SHP77 (cell line): Measurements from ENCODE around the gene MVD.
A peak's percentile ranks its signal among the peaks of the same experiment; 100 is the strongest.

Experiments used
- DNase-seq, 2 experiments: peaks; one replicate each; lab custom pipeline; 2025; lab: John Stamatoyannopoulos, UW

MVD gene, protein sequence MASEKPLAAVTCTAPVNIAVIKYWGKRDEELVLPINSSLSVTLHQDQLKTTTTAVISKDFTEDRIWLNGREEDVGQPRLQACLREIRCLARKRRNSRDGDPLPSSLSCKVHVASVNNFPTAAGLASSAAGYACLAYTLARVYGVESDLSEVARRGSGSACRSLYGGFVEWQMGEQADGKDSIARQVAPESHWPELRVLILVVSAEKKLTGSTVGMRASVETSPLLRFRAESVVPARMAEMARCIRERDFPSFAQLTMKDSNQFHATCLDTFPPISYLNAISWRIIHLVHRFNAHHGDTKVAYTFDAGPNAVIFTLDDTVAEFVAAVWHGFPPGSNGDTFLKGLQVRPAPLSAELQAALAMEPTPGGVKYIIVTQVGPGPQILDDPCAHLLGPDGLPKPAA

GRCh38 chr16:88662843-88663606, at the start of gene MVD:
TSS of gene MVD (minus strand) at chr16:88663091. CDS start at chr16:88663080, 11 bp downstream.
- peak; percentile 98 to 99 for DNase-seq

DNA sequence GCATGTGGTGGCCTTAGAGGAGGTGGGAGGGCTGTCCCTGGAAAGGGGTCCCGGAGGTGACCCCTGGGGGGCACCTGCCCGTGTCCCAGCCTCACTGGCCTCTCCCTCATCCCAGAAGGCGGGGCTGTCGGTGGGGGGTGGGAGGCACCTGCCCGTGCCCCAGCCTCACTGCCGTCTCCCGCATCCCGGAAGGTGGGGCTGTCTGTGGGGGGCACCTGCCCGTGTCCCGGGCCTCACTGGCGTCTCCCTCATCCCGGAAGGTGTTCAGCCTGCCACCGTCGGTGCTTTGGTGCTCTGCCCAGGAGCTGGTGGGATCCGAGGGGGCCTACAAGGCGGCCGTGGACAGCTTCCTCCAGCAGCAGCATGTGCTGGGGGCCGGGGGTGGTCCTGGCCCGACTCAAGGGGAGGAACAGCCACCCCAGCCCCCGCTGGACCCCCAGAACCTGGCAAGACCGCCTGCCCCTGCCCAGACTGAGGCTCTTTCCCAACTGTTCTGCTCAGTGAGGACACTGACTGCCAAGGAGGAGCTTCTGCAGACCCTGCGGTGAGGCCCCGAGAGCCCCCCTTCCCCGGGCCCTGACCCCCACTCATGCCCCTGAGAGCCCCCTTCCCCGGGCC, 49.6 kb upstream of the MVD start:
- no peak for DNase-seq

DNA sequence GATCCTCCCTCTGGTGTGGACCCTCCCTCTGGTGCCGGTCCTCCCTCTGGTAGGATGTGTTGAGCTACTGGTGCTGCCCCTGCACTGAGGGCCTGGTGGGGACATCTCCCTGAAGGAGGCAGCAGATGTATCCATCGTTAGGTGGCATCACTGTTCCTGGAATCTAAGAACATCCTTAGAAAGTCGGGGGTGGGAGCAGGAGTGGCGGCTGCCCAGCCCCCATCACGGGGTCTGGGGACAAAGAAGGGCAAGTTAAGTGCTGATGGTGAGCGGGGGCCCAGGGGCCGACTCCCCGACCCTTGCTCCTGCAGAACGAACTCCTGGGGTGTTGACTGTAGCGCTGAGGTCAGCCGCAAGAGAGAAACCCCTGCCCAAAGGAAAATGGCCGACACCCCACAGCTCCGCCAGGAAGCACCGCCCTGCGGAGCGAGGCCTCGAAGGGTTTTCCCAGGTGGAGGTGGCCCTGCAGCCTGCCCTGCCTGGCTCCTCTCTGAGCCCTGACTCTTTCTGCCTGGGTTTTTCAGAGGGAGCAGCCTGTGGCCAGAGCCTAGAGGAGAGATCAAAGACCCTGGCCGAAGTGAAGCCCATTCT, 49.0 kb upstream of the MVD start:
- no peak for DNase-seq

DNA sequence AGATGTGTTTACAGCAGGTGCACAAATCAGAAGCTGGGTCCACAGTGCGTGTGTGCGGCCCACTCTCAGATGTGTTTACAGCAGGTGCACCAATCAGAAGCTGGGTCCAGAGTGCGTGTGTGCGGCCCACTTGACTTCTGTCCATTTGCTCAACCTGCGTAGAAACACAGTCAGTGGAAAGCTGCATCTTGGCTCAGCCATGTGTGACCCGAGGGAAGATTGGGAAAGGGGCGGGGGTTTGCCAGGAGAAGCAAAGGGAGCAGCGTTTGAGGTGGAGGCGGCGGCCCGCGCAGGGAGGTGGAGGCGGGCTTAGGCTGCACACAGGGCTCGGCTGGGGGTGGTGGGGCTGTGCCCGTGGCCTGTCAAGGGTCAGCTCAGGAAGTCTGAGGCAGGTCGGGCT, 47.7 kb upstream of the MVD start:
- DNase-seq: no peak

DNA sequence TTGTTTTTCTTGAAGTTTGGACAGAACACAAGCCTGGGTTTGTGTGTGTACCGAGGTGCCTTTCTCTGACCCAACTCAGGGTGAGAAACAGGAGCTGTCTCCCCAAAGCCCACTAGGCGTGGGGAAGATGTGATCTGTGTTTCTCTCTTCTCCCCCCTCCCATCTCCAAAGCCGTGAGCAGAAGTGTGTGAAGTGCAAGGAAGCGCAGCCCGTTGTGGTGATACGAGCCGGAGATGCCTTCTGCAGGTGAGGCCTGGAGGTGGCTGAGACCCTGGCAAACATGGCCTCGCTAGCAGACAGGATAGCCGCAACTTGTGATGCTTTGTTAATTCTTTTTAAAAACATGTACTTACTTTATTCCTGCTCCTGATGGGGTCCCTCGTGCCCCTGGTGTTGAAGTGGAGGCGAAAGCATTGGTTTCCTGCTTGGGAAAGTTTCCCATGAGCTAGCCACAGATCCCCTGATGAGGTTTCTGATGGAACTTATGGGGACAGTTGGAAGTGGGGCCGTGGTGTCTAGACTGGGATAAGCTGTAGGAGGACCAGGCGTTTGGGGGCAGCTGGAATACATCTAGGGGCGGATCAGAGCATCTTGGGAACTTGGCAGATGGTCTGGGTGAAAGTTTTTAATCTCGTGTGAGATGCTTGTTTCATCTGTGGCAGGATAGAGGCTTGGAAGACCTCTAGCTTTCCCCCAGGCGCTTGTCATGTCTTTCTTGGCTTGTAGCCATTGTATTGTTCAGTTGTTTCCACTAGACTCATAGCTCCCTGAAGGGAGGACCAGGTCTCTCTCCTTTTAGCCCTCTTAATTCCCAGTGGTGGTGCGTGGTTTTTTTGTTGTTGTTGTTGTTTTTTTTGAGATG, 44.3 kb upstream of the MVD start:
- no peak for DNase-seq

DNA sequence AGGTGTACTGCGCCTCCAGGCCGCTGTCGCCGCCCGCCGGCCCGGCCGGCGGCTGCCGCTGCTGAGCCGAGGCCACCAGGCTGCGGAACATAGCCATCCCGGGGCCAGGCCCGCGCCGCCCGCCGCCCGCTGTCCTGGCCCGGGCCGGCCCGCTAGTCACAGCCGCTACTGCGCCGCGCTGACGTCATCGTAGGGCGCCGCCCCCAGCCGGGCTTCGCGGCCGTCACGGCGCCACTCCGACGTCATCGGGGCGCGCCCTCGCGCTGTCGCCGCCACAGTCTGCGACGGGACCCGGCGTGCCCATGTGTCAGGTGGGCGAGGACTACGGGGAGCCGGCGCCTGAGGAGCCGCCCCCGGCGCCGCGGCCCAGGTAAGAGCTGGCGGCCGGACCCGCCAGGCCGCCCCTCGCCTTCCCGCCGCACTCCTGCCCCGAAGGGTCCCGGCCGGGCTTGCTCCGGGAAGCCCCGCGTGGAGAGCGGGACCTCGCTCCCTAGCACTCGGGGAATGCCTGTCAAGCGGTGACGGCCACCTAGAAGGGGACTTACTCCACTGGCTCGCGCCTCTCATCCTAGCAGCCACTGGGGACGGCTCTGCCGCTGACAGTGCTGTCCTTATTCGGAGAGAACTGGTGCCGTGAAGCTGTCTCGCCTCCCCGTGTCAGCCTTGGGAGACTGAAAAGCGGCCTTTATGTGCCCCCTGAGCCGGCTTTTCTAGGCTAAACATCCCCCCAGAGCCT, 43.5 kb upstream of the MVD start, which contains the start of the genes CTU2 and RNF166:
CTU2 (plus strand) TSS at position 275 of the 736 bp plus-strand sequence; CDS start at position 303, 28 bp downstream.
RNF166 (minus strand) TSS at position 180 of the 736 bp plus-strand sequence; CDS start at position 97, 83 bp downstream.
- DNase-seq: peak; percentile 66 to 85

- peak in 1 of 2 experiments; percentile 18 for DNase-seq
These were observed 42.9 kb upstream of the MVD start for GRCh38 chr16:88705801-88706228.

- no peak for DNase-seq
These were observed 42.3 kb upstream of the MVD start for GRCh38 chr16:88705076-88705684.

DNA sequence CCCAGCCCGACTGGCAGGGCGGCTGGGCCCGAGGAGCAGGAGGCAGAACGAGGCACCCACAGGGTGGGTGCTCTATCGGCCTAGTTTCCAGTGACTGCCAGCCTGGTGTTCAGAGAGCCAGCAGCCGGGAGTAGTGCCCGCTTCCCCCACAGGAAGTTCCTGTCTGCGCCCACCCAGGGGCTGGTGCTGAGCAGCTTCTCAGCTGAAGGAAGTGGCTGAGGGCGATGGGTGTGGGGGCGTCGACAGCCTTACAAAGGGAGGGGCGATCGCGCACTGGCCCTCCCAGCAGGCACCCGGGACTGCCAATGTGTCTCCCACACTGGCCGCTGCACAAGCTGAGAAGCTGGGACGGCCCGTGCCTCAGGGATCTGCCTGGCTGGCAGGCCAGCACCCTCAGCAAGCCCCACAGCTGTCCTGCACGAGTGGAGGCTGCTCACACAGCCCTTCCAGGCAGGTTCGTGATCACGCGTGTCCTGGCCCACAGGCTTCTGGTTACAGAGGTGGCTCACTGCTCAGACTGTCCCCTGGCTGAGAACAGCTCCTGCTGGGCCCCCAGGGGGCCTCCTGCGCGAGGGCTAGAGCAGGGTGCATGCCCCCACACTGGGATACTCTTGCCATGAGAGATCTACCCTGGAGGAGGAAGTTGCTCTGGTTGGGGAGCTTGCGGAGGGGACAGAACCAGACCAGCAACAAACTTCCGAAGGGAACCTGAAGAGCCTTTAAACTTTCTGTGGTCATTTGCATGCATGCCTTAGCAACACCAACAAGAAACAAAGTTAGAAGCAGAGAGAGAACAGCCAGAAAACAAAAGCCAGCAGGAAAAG, 40.8 kb upstream of the MVD start:
- no peak for DNase-seq

- no peak for DNase-seq
These were observed 39.7 kb upstream of the MVD start for GRCh38 chr16:88702371-88703210.

GRCh38 chr16:88701581-88702370, 38.9 kb upstream of the MVD start:
- no peak for DNase-seq

- no peak for DNase-seq
These were observed 38.0 kb upstream of the MVD start for GRCh38 chr16:88700636-88701482.

GRCh38 chr16:88700322-88700635, 37.4 kb upstream of the MVD start:
- no peak for DNase-seq

- DNase-seq: no peak
These were observed 36.3 kb upstream of the MVD start for GRCh38 chr16:88699180-88699579.

DNA sequence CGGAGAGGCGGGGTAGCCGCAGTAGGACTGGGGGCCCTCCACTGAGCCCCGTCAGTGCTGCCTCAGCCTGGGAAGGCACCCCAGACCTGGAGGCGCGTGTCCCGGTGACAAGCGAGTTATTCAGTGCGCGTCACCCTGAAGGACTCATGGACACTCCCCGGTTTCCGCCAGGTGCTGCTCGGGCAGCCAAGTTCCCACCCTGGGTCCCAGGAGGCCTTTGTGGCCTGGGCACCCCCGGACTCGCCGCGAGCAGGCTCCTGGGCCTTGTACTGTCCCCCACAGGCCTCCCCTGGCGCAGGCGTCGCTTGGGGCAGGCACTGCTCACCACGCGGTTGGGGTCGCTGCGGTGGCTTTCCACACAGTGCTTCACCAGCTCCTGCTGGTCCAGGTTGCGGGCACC, 35.8 kb upstream of the MVD start:
- DNase-seq: no peak

DNA sequence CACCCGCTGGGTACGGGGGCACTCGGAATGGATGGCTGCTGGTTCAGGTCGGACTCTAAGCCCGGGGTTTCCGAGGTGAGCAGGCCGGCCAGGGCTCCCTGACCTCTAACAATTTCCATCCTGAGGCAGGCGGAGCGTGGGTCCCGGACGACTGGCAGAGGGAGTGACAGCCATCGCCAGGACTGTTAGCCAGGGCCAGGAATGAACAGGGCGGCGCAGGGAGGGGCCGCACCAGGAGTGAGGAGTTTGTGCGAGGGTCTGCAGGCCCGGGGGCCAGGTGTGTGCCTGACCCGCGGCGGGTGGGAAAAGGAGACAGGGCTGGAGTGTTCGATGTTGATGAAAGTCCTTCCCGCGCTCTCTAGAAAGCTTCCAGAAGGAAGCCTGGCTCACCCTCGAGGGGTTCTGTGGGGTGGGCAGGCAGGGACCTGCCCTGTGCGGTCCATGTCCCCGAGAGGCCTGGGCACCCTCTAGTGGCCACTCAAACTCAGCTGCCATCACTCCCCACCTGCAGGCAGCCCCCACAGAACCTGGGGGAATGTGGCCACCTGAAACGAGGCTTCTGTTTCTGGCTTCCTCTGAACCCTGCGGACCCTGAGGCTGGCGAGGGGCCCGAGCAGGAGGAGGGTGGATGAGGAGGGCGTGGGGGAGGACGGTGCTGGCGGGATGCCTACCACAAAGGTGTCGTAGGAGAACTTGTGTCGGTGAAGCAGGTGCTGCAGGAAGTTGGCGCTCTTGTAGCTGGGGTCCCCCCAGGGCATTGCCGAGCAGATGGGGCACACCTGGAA, 35.1 kb upstream of the MVD start:
- no peak for DNase-seq
